ENCODE results near the gene ZNF586.
"Not testable (repeated sequence)": the region's sequence is repeated elsewhere in the genome, so short reads cannot be mapped to it uniquely, and the experiment has no call there.

ZNF586 gene

DNA sequence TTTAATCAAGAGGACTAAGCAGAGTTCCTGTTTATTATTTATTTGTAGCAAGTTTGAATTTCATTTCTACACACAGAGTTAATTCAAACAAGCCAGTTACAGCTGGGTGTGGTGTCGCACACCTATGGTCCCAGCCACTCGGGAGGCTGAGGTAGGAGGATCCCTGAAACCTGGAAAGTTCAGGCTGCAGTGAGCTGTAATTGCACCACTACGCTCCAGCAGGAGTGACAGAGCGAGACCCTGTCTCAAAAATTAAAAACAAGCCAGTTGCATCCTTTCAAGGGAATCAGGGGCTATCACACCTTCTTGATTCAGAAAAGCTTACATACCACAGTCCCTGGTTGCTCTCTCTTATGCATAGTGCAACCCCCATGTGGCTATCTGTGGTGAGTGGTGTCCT, 19.8 kb downstream of the ZNF586 start:
- in situ Hi-C loops (cut with MboI; ENCODE audit: low sequenced_read_pairs): no loop called here

DNA sequence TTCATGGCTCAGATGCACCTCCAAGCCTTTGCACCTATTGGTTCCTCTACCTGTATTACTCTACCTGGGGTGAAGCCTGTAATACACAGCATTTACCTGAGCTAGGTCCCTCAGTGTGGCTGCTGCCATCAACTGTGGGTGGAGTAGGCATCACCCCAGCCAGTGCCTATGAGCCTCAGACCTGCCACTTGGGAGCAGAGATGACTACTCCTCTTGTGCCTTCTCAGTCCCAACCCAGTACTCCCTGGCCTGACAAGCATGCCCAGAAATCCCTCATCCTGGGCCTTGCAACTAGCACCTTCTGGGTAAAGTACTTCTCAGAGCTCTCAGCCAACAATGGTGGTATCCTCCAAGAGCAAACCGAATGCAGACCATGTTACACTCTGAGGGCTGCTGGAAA, 27.1 kb downstream of the ZNF586 start:
- in situ Hi-C loops (cut with MboI; ENCODE audit: low sequenced_read_pairs): not testable (repeated sequence)

GRCh38 chr19:57800696-57801095, 31.2 kb downstream of the ZNF586 start:
- in situ Hi-C loops (cut with MboI; ENCODE audit: low sequenced_read_pairs): no loop called here

GRCh38 chr19:57802269-57802668, 32.8 kb downstream of the ZNF586 start:
- in situ Hi-C loops (cut with MboI; ENCODE audit: low sequenced_read_pairs): no loop called here

- in situ Hi-C loops (cut with MboI; ENCODE audit: low sequenced_read_pairs): no loop called here
These were observed 33.8 kb downstream of the ZNF586 start for GRCh38 chr19:57803265-57803593.

DNA sequence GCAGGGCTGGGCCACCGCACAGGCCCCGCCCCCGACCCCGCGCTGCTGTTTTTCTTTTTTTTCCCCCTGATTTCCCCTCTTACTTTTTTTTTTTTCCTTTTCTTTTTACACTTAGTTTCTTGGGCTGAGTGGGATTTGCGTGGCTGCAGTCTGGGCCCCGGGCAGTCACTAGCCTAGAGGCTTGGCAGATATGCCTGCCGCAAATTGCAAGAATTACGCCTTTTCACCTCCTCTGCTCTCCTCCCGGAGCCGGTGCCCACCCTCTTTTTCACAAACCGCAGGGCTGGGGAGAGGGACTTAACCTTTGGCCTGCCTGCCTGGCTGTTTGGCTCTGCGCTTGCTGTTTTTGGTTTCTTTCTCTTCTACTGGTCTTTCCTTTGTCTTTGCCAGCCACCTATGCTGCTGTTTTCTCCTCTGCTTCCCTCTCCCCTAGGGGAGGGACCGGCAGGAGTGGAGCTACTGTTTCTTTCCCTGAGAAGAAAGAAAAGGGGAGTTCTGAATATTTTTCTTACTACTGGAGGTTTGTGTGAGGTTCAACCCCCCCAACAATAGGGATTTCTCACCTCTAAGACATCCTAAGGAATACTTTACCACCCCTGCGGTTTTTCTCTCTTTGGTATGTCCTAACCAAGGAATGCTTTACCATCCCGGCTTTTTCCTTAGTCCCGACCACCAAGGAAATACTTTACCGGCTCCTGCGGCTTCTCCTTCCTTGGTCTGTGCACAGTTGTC, 34.3 kb downstream of the ZNF586 start:
- in situ Hi-C loops (cut with MboI; ENCODE audit: low sequenced_read_pairs): no loop called here

- in situ Hi-C loops (cut with MboI; ENCODE audit: low sequenced_read_pairs): no loop called here
These were observed 38.1 kb downstream of the ZNF586 start for GRCh38 chr19:57807541-57807940.

DNA sequence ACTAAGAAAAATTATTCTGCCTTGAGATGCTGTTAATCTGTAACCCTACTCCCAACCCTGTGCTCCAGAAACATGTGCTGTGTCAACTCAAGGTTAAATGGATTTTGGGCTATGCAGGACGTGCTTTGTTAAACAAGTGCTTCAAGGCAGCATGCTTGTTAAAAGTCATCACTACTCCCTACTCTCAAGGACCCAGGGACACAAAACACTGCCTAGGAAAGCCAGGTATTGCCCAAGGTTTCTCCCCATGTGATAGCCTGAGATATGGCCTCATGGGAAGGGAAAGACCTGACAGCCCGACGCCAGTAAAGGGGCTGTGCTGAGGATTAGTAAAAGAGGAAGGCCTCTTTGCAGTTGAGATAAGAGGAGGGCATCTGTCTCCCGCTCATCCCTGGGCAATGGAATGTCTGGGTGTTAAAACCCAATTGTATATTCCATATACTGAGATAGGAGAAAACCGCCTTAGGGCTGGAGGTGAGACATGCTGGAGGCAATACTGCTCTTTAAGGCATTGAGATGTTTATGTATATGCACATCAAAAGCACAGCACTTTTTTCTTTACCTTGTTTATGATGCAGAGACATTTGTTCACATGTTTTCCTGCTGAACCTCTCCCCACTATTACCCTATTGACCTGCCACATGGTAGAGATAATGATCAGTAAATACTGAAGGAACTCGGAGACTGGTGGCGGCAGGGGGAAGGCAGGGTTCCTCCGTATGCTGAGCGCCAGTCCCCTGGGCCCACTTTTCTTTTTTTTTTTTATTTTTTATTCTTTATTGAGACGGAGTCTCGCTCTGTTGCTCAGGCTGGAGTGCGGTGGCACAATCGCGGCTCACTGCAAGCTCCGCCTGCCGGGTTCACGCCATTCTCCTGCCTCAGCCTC, 41.2 kb downstream of the ZNF586 start:
- in situ Hi-C loops (cut with MboI; ENCODE audit: low sequenced_read_pairs): not testable (repeated sequence)

GRCh38 chr19:57812226-57812625, 42.8 kb downstream of the ZNF586 start:
- in situ Hi-C loops (cut with MboI; ENCODE audit: low sequenced_read_pairs): no loop called here

GRCh38 chr19:57812975-57813820, 43.7 kb downstream of the ZNF586 start:
- in situ Hi-C loops (cut with MboI; ENCODE audit: low sequenced_read_pairs): not testable (repeated sequence)

- in situ Hi-C loops (cut with MboI; ENCODE audit: low sequenced_read_pairs): no loop called here
These were observed 44.5 kb downstream of the ZNF586 start for GRCh38 chr19:57813919-57814504.

GRCh38 chr19:57814505-57815246, 45.2 kb downstream of the ZNF586 start, which contains the start of gene ZNF552:
TSS of gene ZNF552 (minus strand) at chr19:57814913. CDS start at chr19:57814743, 170 bp downstream.
- in situ Hi-C loops (cut with MboI; ENCODE audit: low sequenced_read_pairs): no loop called here

DNA sequence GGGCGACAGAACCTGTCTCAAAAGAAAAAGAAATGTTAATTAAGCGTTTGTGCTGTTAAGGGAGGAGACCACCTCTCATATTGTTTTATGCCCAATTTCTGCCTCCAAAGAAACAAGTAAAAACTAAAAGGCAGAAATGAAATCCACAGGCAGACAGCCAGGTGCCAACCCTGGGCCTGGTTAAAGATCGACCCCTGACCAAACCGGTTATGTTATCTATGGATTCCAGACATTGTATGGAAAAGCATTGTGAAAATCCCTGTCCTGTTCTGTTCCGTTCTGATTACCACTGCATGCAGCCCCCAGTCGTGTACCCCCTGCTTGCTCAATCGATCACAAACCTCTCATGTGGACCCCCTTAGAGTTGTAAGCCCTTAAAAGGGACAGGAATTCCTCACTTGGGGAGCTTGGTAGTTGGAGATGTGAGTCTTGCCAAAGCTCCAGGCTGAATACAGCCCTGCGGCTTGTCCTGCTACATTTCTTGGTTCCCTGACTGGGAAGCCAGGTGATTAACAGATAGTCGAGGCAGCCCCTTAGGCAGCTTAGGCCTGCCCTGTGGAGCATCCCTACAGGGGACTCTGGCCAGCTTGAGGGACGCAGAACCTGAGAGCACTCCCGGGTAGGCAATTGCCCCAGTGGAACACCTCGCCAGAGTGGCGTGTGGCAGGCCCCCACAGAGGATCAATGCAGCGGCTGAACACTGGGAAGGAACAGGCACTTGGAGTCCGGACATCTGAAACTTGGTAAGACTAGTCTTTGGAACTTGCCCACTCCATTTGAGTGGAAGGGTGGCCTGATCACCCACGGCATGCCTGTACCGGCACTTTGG, 46.0 kb downstream of the ZNF586 start:
- in situ Hi-C loops (cut with MboI; ENCODE audit: low sequenced_read_pairs): no loop called here

DNA sequence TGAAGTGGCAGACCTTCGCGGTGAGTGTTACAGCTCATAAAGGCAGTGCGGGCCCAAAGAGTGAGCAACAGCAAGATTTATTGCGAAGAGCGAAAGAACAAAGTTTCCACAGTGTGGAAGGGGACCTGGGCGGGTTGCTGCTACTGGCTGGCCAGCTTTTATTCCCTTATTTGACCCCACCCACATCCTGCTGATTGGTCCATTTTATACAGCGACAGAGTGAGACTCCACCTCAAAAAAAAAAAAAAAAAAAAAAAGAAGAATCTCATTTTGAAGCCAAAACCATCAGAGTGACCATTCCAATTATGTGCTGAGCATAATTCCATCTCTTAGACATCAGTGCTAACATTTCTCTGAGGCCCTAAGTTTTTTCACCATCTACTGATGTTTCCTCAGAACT, 47.2 kb downstream of the ZNF586 start:
- in situ Hi-C loops (cut with MboI; ENCODE audit: low sequenced_read_pairs): no loop called here

- in situ Hi-C loops (cut with MboI; ENCODE audit: low sequenced_read_pairs): no loop called here
These were observed 48.5 kb downstream of the ZNF586 start for GRCh38 chr19:57817976-57818375.

DNA sequence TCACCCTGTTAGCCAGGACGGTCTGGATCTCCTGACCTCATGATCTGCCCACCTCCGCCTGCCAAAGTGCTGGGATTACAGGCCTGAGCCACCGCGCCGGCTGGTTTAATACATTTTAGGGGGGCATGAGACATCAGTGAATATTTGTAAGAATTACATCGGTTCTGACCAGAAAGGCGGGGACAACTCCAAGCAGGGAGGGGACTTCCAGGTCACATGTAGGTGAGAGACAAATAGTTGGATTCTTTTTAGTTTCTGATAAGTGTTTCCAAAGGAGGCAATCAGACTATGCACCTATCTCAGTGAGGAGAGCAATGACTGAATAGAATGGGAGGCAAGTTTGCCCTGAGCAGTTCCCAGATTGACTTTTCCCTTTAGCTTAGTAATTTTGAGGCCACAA, 48.9 kb downstream of the ZNF586 start:
- in situ Hi-C loops (cut with MboI; ENCODE audit: low sequenced_read_pairs): no loop called here

DNA sequence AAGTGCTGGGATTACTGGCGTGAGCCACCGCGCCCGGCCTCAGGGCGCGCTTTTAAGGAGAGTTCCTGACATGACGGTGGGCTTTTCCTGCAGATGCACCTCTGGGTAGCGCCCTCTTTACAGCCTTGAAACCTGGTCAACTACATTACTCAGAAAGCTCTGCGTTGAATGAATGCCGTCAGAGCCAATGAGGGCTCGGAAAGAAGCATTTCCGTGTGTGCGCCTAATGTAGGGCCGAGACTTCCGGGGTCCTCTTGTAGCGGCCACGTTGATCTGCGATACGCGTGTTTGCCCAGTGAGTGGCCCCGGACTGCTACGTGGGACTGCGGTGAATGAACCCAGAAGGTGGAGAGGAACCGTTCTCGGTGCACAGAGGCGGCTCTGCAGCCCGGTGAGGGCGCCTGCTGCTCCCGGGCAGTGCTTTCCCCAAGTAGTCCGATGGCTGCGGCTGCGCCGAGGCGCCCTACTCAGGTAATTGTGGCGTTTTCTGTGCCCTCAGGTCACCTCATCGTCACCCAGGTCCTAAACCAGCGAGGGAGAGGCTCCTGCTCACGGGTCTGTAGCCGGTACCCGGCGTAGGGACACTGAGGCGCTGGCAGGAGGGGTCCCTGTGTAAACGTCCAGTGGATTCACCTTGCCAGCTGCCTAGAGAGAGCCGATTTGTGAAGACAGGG, 50.1 kb downstream of the ZNF586 start:
- in situ Hi-C loops (cut with MboI; ENCODE audit: low sequenced_read_pairs): no loop called here

DNA sequence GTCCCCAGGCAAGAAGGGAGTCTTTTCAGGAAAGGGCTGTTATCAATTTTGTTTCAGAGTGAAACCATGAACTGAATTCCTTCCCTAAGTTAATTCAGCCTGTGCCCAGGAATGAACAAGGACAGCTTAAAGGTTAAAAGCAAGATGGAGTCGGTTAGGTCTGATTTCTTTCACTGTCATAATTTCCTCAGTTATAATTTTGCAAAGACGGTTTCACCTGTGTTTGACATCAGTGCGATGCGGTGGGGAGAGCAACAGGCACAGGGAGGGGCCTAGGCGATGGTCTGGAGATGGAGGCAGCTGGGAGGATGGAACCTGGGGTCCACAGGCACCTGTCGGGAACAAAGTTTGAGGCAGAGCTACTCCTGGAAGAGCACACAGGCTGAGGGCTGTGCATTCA, 51.1 kb downstream of the ZNF586 start:
- in situ Hi-C loops (cut with MboI; ENCODE audit: low sequenced_read_pairs): no loop called here

GRCh38 chr19:57821095-57821494, 51.6 kb downstream of the ZNF586 start:
- in situ Hi-C loops (cut with MboI; ENCODE audit: low sequenced_read_pairs): not testable (repeated sequence)

Measured in HL-60/S4 treated with phorbol 12-myristate 13-acetate at 8.2 ng/mL for 4 days and 3 days (cell line).